HG02981 (cell line): ENCODE measurements around the gene CIAPIN1.
"Not testable (repeated sequence)": the region's sequence is repeated elsewhere in the genome, so short reads cannot be mapped to it uniquely, and the experiment has no call there.

Experiments
- ATAC-seq: cut with Tn5 transposase; IDR thresholded peaks from one replicate; pipeline ENCODE4 v1.9.1; 2021; ENCODE audit warnings: mild to moderate bottlenecking, moderate library complexity; ENCODE audit not compliant: unreplicated experiment

Gene CIAPIN1

DNA sequence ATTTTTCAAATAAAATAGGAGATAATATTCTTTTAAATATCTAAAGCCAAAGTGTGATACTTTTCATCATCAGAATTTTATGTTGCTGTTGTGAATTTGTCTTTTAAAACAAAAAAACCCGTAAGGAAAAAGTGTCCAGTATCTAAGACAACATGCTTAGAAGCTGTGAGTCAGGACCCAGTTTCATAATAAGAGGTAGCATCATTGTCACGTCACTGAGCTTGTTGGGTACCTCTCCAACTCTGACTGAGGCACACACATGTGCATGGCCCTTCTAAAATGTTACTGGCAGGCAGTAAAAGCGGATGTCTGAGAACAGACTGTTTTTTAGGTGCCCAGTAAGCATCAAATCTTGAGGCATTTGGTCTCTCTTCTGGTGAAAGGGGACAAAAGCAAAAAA is 2.5 kb downstream of the CIAPIN1 start:
- no peak for ATAC-seq

- ATAC-seq: not testable (repeated sequence)
Measured at GRCh38 chr16:57440551-57440950, 6.6 kb downstream of the CIAPIN1 start.

GRCh38 chr16:57439947-57440346 is 7.2 kb downstream of the CIAPIN1 start:
- ATAC-seq: not testable (repeated sequence)

- no peak for ATAC-seq
Measured at GRCh38 chr16:57435838-57436237, 11.3 kb downstream of the CIAPIN1 start.

GRCh38 chr16:57434003-57434402 is 13.2 kb downstream of the CIAPIN1 start:
- no peak for ATAC-seq

DNA sequence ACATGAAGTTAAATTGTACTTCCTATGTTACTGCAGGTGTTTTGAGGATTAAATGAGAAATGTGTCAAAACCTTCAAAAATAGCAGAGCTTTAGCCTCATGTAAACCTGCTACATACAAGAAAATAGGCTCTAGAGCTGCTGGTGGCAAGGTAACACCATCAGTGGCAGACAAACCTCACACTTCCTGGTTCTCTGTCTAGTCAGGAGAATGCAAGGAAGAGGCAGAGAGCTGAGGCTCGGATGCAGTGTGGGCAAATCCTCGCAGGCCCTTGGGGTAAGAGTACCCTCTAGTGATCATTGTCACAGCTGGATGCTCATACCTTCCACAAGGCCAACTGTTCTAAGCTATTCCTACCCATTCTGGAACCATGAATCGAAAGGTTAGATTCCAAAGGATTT is 14.2 kb downstream of the CIAPIN1 start:
- ATAC-seq: no peak

DNA sequence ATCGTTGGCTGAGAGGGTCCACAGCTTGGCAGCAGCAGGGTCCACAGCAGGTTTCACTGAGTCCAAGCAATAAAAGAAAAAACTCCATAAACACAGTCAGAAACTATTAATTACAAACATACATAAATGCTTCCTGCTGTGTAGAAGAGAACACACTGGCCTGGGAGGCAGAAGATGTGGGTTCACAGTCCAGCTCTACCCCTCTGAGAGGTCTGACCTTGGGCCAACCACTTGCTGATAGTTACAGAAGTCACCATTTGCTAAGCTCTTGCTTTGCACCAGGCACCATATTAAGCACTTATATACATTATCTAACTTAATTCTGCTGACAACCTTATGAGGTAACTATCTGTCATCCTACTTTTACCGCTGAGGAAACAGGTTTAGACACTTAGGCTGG is 14.7 kb downstream of the CIAPIN1 start:
- no peak for ATAC-seq

DNA sequence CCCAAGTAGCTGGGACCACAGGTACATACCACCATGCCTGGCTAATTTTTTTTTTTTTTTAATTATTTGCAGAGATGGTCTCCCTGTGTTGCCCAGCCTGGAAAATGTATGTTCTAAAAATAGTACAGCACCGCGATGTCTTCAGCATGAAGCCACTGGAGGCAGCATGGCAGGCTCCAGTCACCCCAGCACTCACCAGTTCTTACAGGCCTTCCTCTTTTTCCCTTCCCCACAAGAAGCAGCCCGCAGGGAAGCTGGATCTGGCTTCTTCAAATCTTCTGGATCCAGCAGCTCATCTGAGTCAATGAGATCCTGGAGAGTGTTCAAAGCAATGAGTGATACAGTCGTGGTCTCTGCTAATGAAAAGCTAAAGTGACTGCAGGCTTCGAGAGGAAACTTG is 16.2 kb downstream of the CIAPIN1 start:
- no peak for ATAC-seq

DNA sequence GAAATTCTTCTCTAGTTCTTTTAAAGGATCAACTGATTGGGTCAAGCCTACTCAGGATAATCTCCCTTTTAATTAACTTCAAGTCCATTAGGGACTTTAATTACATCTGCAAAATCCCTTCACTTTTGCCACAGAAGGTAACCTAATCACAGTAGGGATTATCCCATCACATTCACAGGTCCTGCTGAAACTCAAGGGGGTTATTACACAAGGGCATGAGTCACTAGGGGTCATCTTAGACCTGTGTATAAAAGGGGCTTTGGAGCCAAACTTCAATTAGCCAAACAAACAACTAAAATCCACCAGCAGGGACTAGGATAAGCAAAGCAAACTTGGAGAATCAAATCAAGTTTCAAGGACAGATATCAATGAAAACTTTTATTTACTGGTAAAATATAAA is 19.4 kb downstream of the CIAPIN1 start:
- no peak for ATAC-seq

GRCh38 chr16:57427307-57427706 is 19.9 kb downstream of the CIAPIN1 start:
- ATAC-seq: no peak

DNA sequence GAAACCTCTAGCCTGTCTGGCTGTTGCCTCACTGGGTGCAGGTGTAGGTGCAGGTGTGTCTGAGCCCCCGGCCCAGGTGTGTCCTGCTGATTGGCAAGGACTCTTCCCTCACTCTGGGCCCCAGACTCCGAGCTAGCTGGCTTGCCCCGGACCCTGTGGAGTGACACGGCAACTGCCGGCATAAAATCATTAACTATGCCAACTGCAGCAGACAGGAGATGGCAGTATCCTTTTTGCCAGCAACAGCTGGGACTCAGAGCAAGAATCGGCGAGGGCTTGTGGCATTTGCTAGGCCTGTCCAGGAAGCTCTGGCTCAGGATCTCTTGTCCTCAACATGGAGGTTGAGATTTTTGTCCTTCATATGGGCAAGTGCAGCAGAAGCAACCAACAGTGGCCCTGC is 20.8 kb downstream of the CIAPIN1 start:
- ATAC-seq: no peak

GRCh38 chr16:57424583-57424982 is 22.6 kb downstream of the CIAPIN1 start:
- no peak for ATAC-seq

DNA sequence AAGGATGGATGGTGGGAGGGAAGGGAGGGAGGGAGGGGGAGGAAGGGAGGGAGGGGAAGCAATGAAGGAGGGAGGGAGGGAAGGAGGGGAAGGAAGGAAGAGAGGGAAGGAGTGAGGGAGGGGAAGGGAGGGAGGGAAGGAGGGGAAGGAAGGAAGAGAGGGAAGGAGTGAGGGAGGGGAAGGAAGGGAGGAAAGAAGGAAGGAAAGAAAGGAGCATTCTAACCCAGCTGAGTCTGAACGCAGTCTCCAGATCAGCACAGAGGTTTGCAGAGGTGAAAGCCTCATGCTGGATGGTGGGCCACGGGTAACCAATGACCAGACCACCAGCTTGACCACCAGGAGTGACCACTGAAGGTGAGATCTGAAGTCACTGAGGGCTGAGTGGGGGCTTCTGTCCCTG is 24.0 kb downstream of the CIAPIN1 start:
- no peak for ATAC-seq

DNA sequence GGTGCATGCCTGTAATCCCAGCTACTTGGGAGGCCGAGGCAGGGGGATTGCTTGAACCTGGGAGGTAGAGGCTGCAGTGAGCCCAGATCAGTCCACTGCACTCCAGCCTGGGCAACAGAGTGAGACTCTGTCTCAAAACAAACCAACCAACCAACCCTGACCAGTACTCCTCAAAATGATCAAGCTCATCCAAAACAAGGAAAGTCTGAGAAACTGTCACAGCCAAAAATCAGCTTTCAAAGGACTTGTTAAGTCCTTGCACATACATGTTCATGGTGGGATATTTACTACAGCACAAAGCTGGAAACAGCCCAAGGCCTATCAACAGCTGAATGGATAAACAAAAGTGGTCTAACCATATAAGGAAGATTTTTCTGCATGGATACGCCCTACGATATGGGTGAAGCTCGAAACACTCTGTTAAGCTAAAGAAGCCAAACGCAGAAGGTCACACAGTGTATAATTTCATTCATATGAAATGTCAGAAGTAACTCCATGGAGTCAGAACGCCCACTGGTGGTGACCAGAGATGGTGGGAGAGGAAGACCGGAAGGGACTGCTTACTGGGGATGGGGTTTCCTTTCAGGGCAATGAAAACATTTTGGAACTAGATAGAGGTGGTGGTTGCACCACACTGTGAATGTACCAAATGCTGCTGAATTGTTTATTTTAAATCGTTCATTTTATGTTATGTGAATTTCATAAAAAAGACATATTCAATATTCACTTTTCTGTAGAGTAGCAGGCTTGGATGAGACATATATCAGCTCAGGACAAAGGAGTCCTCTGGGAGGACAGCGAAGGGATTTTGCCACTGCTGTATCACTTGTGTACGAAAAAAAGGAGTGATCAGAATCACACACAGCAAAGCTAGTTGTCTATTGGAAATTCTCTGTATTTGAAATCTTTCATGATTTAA is 24.9 kb downstream of the CIAPIN1 start:
- ATAC-seq: no peak

GRCh38 chr16:57419506-57419905 is 27.7 kb downstream of the CIAPIN1 start:
- no peak for ATAC-seq

GRCh38 chr16:57416084-57416483 is 31.1 kb downstream of the CIAPIN1 start:
- ATAC-seq: no peak

DNA sequence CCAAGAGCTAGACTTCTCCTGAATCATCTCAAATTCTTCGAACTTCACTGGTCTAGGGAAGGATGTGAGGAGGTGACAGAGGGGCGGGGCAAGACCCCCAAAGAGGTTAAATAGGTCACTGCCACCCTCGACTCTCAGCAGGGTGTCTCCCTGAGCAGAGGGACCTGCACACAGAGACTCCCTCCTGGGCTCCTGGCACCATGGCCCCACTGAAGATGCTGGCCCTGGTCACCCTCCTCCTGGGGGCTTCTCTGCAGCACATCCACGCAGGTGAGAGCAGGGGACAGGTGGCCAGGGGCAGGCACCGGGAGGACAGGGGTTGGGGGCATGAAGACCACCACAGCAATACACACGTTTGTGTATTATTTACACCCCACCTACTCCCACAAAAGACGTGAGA is 33.5 kb downstream of the CIAPIN1 start:
- peak; percentile 7 for ATAC-seq

GRCh38 chr16:57413301-57413730 is 33.9 kb downstream of the CIAPIN1 start:
- ATAC-seq: peak; percentile 67

- ATAC-seq: no peak
Measured at GRCh38 chr16:57412584-57412983, 34.6 kb downstream of the CIAPIN1 start.

DNA sequence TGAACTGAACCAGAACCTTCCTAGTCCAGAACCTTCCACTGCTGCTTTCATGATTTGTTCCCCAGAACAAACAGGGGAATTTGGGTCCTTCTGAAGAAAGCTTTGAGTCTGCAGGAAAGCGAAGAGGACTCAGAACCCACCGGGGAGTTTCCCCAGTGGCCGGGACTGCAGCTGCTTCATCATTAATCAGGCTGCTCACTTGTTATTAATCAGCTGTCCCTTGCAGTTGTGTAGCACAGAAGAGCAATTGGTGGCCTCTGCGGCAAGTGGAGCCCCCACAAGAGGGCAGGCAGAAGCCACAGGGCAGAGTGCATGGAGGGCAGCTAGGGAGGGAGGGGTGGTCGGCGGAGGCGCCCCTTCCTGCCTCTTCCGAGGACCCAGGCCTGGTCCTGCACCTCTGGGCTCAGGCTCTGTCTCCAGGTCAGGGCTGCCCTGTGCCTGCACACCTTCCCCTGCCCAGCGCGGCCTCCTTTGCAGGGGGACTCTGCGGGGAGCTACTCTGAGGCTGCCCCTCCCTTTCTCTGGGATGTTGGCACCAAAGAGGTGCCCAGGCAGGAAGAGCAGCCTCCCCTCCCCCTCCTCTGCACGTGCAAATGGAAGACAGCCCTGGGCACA is 35.7 kb downstream of the CIAPIN1 start:
- no peak for ATAC-seq

- ATAC-seq: no peak
Measured at GRCh38 chr16:57409870-57410587, 37.2 kb downstream of the CIAPIN1 start.

GRCh38 chr16:57409065-57409464 is 38.1 kb downstream of the CIAPIN1 start:
- ATAC-seq: no peak
